H1 (cell line): Measurements from ENCODE around the gene CYP4F3.

Experiments
- BRCA1 ChIP-seq: IDR thresholded peaks from 2 replicates; pipeline ENCODE4 v1.6.1; 2012; ENCODE audit warnings: low read depth, low read length, improper control_type of control experiment
- CTCF ChIP-seq, 3 experiments: IDR thresholded peaks; 1 replicate in 2 of 3; 2 replicates in 1 of 3; pipeline versions ENCODE4 v1.5.1 to v1.6.1; 2011; ENCODE audit warnings: low read length in 3 of 3, mild to moderate bottlenecking in 3 of 3, inconsistent platforms in 2 of 3, low read depth in 1 of 3, moderate library complexity in 1 of 3; ENCODE audit not compliant: insufficient read depth in 1 of 3; ENCODE audit errors: control extremely low read depth in 1 of 3
- EP300 ChIP-seq, 2 experiments: IDR thresholded peaks; 1 replicate in 1 of 2; 2 replicates in 1 of 2; pipeline ENCODE4 v1.6.1; 2011 to 2012; ENCODE audit warnings: low read depth in 2 of 2, low read length in 2 of 2, mild to moderate bottlenecking in 2 of 2, borderline replicate concordance in 1 of 2, inconsistent platforms in 1 of 2, moderate library complexity in 1 of 2
- EZH2 ChIP-seq: fragments of 200-600 bp; sonication (generic); IDR thresholded peaks from 2 replicates; pipeline ENCODE4 v1.7.1; 2012; ENCODE audit warnings: low read depth, mild to moderate bottlenecking, moderate library complexity, low read length, inconsistent platforms; ENCODE audit not compliant: severe bottlenecking
- SUZ12 ChIP-seq: fragments of 200-600 bp; sonication (generic); IDR thresholded peaks from 2 replicates; pipeline ENCODE4 v1.6.1; 2012; ENCODE audit warnings: mild to moderate bottlenecking, inconsistent platforms, low read length, moderate library complexity, mixed read lengths
- TAF1 ChIP-seq: IDR thresholded peaks from 2 replicates; pipeline ENCODE4 v1.6.1; 2011; ENCODE audit warnings: mild to moderate bottlenecking, low read depth, low read length
- TF ChIP-seq, protein P1 (sequence below): IDR thresholded peaks from 2 replicates; pipeline ENCODE4 v1.6.1; 2011; ENCODE audit warnings: low read depth, mild to moderate bottlenecking, low read length; ENCODE audit not compliant: insufficient read depth

GRCh38 chr19:15628236-15629002 is 12.3 kb upstream of the CYP4F3 start:
- TF ChIP-seq CTCF (IDR thresholded peaks at IDR 0.05; ENCODE audit: control extremely low read depth in 1 of 3, insufficient read depth in 1 of 3, low read depth in 1 of 3, low read length in 3 of 3) (no peak), EP300 (IDR thresholded peaks at IDR 0.05; ENCODE audit: borderline replicate concordance in 1 of 2, low read depth in 2 of 2, low read length in 2 of 2) (no peak), TAF1 (no peak), EZH2 (no peak), SUZ12 (no peak), BRCA1 (no peak)
- TF ChIP-seq, protein P1, sequence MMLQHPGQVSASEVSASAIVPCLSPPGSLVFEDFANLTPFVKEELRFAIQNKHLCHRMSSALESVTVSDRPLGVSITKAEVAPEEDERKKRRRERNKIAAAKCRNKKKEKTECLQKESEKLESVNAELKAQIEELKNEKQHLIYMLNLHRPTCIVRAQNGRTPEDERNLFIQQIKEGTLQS: no peak
